Activated naive CD4-positive, alpha-beta T cell treated with anti-CD3 and anti-CD28 coated beads, Interleukin-2, amount 10 ng/mL, durations not matched to agents 5 hours and 36 hours (primary cell): ENCODE results near the gene TPTE2. TPM values are rescaled to one million over a fixed set of nuclear protein-coding genes. Genes with fewer than 3 reads are reported as not detected.

Experiments used
- total RNA-seq, 2 experiments: library from RNA; stranded (reverse); gene quantifications; one replicate each; pipeline ENCODE4 v1.2.3, GENCODE V29; 2021

Gene TPTE2
- not detected for total RNA-seq

DNA sequence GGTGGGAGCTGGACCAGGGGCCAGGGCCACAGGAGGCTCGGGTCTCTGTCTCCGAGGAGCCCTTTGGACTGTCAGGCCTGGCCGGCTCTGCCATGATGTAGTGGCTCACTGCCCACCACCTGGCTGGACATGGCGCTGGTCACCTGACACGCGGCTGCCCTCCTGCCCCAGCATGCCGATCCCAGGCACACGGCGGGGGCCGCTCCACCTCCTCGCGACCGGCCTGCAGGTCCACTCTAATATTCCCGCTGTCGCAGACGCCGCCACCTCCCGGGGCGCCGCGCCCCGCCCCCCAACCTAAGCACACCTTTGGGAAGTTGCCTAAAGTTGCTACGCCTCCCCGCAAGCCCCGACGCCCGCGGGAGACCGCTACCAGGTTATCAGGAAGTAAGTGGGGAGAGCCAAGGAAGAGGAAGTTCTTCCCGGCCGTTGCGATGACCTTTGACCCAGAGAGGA lies at the start of gene TPTE2:
Gene TPTE2, minus strand, starts transcription at position 406 of the 456 bp plus-strand sequence. CDS start 58,298 bp downstream, outside the sequence.

Other genes starting within 250 kb of the TPTE2 start
- gene MPHOSPH8, start 72.1 kb upstream of the TPTE2 start, total RNA-seq: 10 to 100 TPM; 47.9 to 48.9 TPM
- 10 to 100 TPM; 58.6 to 59.1 TPM for gene PSPC1, start 221.4 kb upstream of the TPTE2 start, total RNA-seq